Transverse colon (tissue), 4 donors: ENCODE results near the gene DMRTC1B.
"Not testable (repeated sequence)": the region's sequence is repeated elsewhere in the genome, so short reads cannot be mapped to it uniquely, and the experiment has no call there.

ENCODE experiments used
- POLR2A ChIP-seq: fragments of 450-650 bp; IDR thresholded peaks from one replicate; pipeline ENCODE4 v1.6.1; 2016; ENCODE audit warnings: antibody characterized with exemption, mild to moderate bottlenecking, moderate library complexity
- POLR2AphosphoS5 ChIP-seq, 3 donors: sonication (generic); formaldehyde crosslinking; IDR thresholded peaks; one replicate each; pipeline ENCODE4 v1.6.1; 2016; ENCODE audit warnings: antibody characterized with exemption in 3 of 3
- TF ChIP-seq, protein P1 (sequence below), 5 experiments: fragments of 200-600 bp in 3 of 5; fragments of 450-650 bp in 2 of 5; sonication (generic) in 3 of 5; IDR thresholded peaks; 1 replicate in 2 of 5; 2 replicates in 3 of 5; pipeline ENCODE4 v1.5.1; 2016 to 2017; ENCODE audit warnings: antibody characterized with exemption in 5 of 5, inconsistent platforms in 3 of 5, mild to moderate bottlenecking in 2 of 5, moderate library complexity in 1 of 5

DNA sequence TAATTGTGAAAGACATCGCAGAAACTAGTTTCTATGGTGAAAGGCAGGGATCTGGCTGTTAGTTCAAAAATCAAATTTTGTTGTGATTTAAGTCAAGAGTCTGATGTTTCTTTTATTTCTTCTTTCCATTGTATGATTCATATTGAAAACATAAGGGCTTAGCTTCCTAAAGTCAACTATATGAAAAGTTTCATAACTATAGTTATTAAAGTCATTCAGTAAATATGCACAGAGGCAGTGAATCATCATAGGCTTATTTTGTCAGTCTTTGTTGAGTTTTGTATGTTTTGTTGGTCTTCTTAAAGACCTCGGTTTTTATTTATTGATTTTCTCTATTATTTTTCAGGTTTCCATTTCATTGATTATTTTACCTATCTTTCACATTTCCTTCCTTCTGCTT is 106.2 kb downstream of the DMRTC1B start:
- TF ChIP-seq, protein P1, sequence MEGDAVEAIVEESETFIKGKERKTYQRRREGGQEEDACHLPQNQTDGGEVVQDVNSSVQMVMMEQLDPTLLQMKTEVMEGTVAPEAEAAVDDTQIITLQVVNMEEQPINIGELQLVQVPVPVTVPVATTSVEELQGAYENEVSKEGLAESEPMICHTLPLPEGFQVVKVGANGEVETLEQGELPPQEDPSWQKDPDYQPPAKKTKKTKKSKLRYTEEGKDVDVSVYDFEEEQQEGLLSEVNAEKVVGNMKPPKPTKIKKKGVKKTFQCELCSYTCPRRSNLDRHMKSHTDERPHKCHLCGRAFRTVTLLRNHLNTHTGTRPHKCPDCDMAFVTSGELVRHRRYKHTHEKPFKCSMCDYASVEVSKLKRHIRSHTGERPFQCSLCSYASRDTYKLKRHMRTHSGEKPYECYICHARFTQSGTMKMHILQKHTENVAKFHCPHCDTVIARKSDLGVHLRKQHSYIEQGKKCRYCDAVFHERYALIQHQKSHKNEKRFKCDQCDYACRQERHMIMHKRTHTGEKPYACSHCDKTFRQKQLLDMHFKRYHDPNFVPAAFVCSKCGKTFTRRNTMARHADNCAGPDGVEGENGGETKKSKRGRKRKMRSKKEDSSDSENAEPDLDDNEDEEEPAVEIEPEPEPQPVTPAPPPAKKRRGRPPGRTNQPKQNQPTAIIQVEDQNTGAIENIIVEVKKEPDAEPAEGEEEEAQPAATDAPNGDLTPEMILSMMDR (IDR thresholded peaks at IDR 0.05), result not testable (repeated sequence)
- TF ChIP-seq POLR2A; POLR2AphosphoS5 (IDR thresholded peaks at IDR 0.05): not testable (repeated sequence)
